DOHH2 (cell line): ENCODE measurements around the gene ETFDH.

Source experiments
- CTCF ChIP-seq: fragments of 200-600 bp; sonication (generic); IDR thresholded peaks from one replicate; pipeline ENCODE4 v1.5.1; 2014; ENCODE audit warnings: antibody characterized with exemption, mild to moderate bottlenecking, low read depth, low read length; ENCODE audit not compliant: poor library complexity, severe bottlenecking
- EZH2phosphoT487 ChIP-seq: fragments of 200-600 bp; sonication (generic); IDR thresholded peaks from 2 replicates; pipeline ENCODE4 v1.6.1; 2017; ENCODE audit warnings: borderline replicate concordance, mild to moderate bottlenecking, antibody characterized with exemption, low read length, moderate library complexity, mixed read lengths

GRCh38 chr4:158644356-158644755, 27.7 kb upstream of the ETFDH start:
- TF ChIP-seq CTCF: no peak
- no peak for TF ChIP-seq EZH2phosphoT487
